ENCODE results near the gene SETD2.

The SETD2 gene

GRCh38 chr3:47113669-47114365, 50.1 kb downstream of the SETD2 start:
- no peak for TF ChIP-seq GATA2 (IDR thresholded peaks at IDR 0.05; ENCODE audit: low read depth, low read length)
- TF ChIP-seq GATA3 (IDR thresholded peaks at IDR 0.05; ENCODE audit: low read depth, low read length) = no peak

- TF ChIP-seq GATA3 (IDR thresholded peaks at IDR 0.05; ENCODE audit: low read depth, low read length) (no peak), GATA2 (IDR thresholded peaks at IDR 0.05; ENCODE audit: low read depth, low read length) (no peak)
Observed at GRCh38 chr3:47112997-47113396, 50.9 kb downstream of the SETD2 start.

DNA sequence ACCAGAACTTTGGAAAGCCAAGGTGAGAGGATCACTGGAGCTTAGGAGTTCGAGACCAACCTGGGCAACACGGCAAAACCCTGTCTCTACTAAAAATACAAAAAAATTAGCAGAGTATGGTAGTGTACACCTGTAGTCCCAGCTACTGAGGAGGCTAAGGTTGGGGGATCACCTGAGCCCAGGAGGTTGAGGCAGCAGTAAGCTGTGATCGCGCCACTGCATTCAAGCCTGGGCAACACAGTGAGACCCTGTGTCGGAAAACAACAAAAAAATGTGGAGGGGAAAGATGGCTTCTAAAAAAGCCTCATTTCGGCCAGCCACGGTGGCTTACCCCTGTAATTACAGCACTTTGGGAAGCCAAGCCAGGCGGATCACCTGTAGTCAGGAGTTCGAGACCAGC, 54.5 kb downstream of the SETD2 start:
- TF ChIP-seq GATA2 (IDR thresholded peaks at IDR 0.05; ENCODE audit: low read depth, low read length) = no peak
- no peak for TF ChIP-seq GATA3 (IDR thresholded peaks at IDR 0.05; ENCODE audit: low read depth, low read length)

DNA sequence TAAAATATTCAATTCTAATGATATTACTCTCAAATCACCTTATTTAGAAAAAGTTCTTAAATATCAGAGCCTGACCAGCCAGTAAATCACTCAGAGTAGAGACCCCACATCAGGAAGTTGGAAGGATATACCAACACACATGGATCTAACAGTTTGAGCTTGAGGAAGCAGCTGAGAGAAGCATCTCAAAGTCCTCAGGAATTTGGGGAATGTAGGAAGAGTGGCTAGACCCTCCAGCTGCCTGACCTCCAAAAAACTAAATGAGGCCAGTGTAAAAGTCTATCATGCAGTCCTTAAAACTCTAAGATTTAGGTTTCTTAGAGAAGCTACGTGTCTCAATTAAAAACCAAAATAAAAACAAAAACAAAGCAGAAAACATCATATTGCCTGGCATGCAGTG, 55.4 kb downstream of the SETD2 start:
- TF ChIP-seq GATA2 (IDR thresholded peaks at IDR 0.05; ENCODE audit: low read depth, low read length) (no peak), GATA3 (IDR thresholded peaks at IDR 0.05; ENCODE audit: low read depth, low read length) (no peak)

DNA sequence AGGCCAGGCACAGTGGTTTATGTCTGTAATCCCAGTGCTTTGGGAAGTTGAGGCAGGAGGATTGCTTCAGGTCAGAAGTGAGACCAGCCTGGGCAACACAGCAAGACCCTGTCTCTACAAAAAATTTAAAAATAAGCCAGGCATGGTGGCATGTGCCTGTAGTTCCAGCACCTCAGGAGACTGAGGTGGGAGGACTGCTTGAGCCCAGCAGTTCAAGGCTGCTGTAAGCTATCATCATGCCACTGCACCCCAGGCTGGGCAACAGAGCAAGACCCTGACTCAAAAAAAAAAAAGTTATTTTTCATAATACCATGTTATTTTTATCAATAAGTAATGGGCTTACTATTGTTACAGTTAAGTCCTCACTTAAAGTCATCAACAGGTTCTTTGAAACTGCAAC, 59.7 kb downstream of the SETD2 start:
- TF ChIP-seq GATA3 (IDR thresholded peaks at IDR 0.05; ENCODE audit: low read depth, low read length) (no peak), GATA2 (IDR thresholded peaks at IDR 0.05; ENCODE audit: low read depth, low read length) (no peak)

GRCh38 chr3:47103619-47104018, 60.3 kb downstream of the SETD2 start:
- TF ChIP-seq GATA2 (IDR thresholded peaks at IDR 0.05; ENCODE audit: low read depth, low read length) (no peak), GATA3 (IDR thresholded peaks at IDR 0.05; ENCODE audit: low read depth, low read length) (no peak)

DNA sequence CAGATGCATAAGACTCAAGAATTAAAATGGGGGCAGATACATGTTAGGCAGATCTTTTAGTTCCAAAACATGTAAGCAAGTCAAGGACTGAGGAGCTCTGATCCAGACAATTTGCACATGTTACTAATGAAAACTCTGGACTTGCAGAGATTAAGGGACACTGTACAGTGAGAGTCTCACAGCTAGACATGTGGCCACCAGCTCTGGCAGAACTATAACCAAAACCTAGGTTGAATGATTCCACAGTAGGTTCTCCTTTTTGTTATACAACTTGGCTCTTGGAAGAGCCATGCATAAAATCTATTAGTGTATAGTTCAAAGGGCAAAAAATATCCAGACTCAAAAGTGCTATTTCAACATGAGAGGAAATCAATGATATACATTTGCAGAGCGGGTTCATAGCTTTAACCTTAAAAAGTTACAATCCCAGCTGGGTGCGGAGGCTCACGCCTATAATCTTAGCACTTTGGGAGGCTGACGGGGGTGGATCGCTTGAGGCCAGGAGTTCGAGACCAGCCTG, 61.8 kb downstream of the SETD2 start:
- TF ChIP-seq GATA2 (IDR thresholded peaks at IDR 0.05; ENCODE audit: low read depth, low read length) (no peak), GATA3 (IDR thresholded peaks at IDR 0.05; ENCODE audit: low read depth, low read length) (no peak)

- TF ChIP-seq GATA3 (IDR thresholded peaks at IDR 0.05; ENCODE audit: low read depth, low read length) = no peak
- peak; percentile 39; the same call in 1 of the 2 replicates for TF ChIP-seq GATA2 (IDR thresholded peaks at IDR 0.05; ENCODE audit: low read depth, low read length)
Observed at GRCh38 chr3:47098910-47099309, 65.0 kb downstream of the SETD2 start.

GRCh38 chr3:47097864-47098263, 66.0 kb downstream of the SETD2 start:
- no peak for TF ChIP-seq GATA2 (IDR thresholded peaks at IDR 0.05; ENCODE audit: low read depth, low read length)
- TF ChIP-seq GATA3 (IDR thresholded peaks at IDR 0.05; ENCODE audit: low read depth, low read length) = no peak

DNA sequence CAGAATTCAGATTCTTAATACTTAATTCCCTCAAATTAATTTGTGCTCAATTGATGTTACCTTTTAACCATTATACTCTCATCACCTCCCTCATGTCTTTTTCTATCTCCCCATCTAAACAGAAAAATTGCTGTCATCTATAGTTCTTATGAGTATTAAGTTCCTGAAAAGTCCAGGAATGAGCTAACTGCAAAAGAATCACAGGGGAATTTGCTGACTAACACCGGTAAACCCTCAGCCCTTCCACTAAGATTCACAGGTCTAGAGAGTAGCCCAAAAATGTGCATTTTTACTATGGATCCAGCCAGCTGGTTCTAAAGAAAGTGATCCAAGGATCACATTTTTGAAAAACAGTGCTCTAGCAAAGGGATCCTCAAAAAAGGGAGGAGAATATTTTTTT, 67.0 kb downstream of the SETD2 start:
- TF ChIP-seq GATA3 (IDR thresholded peaks at IDR 0.05; ENCODE audit: low read depth, low read length) (no peak), GATA2 (IDR thresholded peaks at IDR 0.05; ENCODE audit: low read depth, low read length) (no peak)

- TF ChIP-seq GATA3 (IDR thresholded peaks at IDR 0.05; ENCODE audit: low read depth, low read length) (no peak), GATA2 (IDR thresholded peaks at IDR 0.05; ENCODE audit: low read depth, low read length) (no peak)
Observed at GRCh38 chr3:47092090-47092489, 71.8 kb downstream of the SETD2 start.

DNA sequence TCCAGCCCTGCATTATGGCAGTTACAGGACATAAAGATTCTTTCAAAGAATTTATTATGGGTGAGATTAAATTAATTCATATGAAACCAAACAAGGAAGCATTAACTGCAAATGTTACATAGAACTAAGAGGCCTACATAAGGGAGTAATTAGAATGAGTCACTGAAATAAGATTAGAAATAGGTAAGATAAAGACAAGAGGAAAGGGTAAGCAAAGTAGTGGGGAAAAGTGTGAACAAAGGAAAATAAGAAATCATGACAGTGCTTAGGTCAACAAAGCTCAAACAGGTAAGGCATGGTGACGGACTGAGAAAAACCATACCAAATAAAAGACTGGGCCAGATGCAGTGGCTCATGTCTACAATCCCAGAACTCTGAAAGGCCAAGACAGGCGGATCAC, 74.3 kb downstream of the SETD2 start:
- TF ChIP-seq GATA3 (IDR thresholded peaks at IDR 0.05; ENCODE audit: low read depth, low read length) (no peak), GATA2 (IDR thresholded peaks at IDR 0.05; ENCODE audit: low read depth, low read length) (no peak)

DNA sequence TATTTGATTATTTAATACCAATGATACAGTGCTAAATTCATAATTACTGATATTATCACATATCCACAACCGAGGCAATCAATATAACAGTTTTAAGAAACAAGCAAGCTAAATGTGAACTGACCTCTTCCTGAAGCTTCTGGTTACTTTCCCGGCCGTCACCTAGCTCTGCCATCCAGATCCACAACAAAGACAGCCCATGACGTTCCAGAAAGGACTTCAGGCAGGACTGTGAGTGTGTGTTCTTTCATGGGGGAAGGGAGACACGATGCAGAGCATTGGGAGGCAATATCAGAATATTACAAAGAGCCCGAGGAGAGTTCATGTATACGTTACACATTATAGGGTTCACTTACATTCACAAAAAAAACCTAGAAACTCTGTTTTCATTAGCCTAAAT, 77.8 kb downstream of the SETD2 start:
- TF ChIP-seq GATA3 (IDR thresholded peaks at IDR 0.05; ENCODE audit: low read depth, low read length) (no peak), GATA2 (IDR thresholded peaks at IDR 0.05; ENCODE audit: low read depth, low read length) (no peak)

DNA sequence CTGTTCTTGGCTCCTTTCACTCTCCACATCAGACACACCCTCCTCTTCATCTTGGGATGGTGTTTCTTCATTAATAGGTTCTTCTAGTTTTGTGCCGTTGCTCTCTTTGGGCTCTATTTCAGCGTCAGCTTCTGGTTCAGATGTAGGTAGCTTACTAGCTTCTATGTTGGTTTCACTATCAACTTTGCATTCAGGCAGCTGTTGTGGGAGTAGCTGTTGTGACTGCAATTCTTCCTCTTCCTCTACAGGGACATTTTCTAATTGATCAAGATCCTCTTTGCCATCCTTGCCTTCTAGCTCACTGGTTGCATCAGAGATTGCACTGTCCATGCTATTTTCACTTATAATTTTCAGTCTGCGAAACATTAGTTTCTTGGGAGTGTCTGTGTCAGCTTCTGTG, 80.1 kb downstream of the SETD2 start:
- TF ChIP-seq GATA3 (IDR thresholded peaks at IDR 0.05; ENCODE audit: low read depth, low read length) (no peak), GATA2 (IDR thresholded peaks at IDR 0.05; ENCODE audit: low read depth, low read length) (no peak)

- TF ChIP-seq GATA2 (IDR thresholded peaks at IDR 0.05; ENCODE audit: low read depth, low read length) (no peak), GATA3 (IDR thresholded peaks at IDR 0.05; ENCODE audit: low read depth, low read length) (no peak)
Observed at GRCh38 chr3:47082519-47082918, 81.4 kb downstream of the SETD2 start.
